Measurements from ENCODE around the gene CHCHD10.

The CHCHD10 gene

GRCh38 chr22:23750367-23750713 is 17.4 kb downstream of the CHCHD10 start:
- DNase-seq (ENCODE audit: low read depth): no peak
- H3K4me3 ChIP-seq (ENCODE audit: low read length): peak overlapping the region; percentile 82
- no peak for TF ChIP-seq CTCF (conservative IDR thresholded peaks at IDR 0.05; ENCODE audit: low read length)

GRCh38 chr22:23749841-23750301 is 17.9 kb downstream of the CHCHD10 start:
- peak overlapping the region; percentile 82 for H3K4me3 ChIP-seq (ENCODE audit: low read length)
- DNase-seq (ENCODE audit: low read depth): no peak
- no peak for TF ChIP-seq CTCF (conservative IDR thresholded peaks at IDR 0.05; ENCODE audit: low read length)

GRCh38 chr22:23745791-23746190 is 22.0 kb downstream of the CHCHD10 start:
- DNase-seq (ENCODE audit: low read depth): no peak
- no peak overlapping the region for H3K4me3 ChIP-seq (ENCODE audit: low read length)
- TF ChIP-seq CTCF (conservative IDR thresholded peaks at IDR 0.05; ENCODE audit: low read length): no peak

GRCh38 chr22:23744485-23744884 is 23.3 kb downstream of the CHCHD10 start:
- no peak for TF ChIP-seq CTCF (conservative IDR thresholded peaks at IDR 0.05; ENCODE audit: low read length)
- H3K4me3 ChIP-seq (ENCODE audit: low read length): no peak overlapping the region

GRCh38 chr22:23744001-23744400 is 23.8 kb downstream of the CHCHD10 start:
- no peak for TF ChIP-seq CTCF (conservative IDR thresholded peaks at IDR 0.05; ENCODE audit: low read length)
- no peak overlapping the region for H3K4me3 ChIP-seq (ENCODE audit: low read length)
- DNase-seq (ENCODE audit: low read depth): no peak

More at GRCh38 chr22:23744485-23744884, 23.3 kb downstream of the CHCHD10 start:
- no peak for DNase-seq (ENCODE audit: low read depth)

GRCh38 chr22:23743303-23743705 is 24.5 kb downstream of the CHCHD10 start:
- no peak for DNase-seq (ENCODE audit: low read depth)
- H3K4me3 ChIP-seq (ENCODE audit: low read length): no peak overlapping the region
- TF ChIP-seq CTCF (conservative IDR thresholded peaks at IDR 0.05; ENCODE audit: low read length): no peak

GRCh38 chr22:23742505-23743264 is 25.1 kb downstream of the CHCHD10 start:
- no peak for TF ChIP-seq CTCF (conservative IDR thresholded peaks at IDR 0.05; ENCODE audit: low read length)
- no peak for DNase-seq (ENCODE audit: low read depth)
- no peak overlapping the region for H3K4me3 ChIP-seq (ENCODE audit: low read length)
